CD4-positive, alpha-beta T cell (primary cell): ENCODE data around the gene FNIP1. TPM values are rescaled to one million over a fixed set of nuclear protein-coding genes. Genes with fewer than 3 reads are reported as not detected.

Source experiments
- ATAC-seq: fragments of 200-7000 bp; cut with Tn5 transposase; one replicate; pipeline ENCODE4 v1.10.0; 2022; ENCODE audit warnings: mild to moderate bottlenecking; ENCODE audit not compliant: poor library complexity
- CTCF ChIA-PET: fragments of 350-600 bp; sonication (Branson Sonifier 250); formaldehyde crosslinking; loops from one replicate; lab custom pipeline; 2021; ENCODE audit warnings: antibody characterized with exemption, inconsistent platforms; lab: Charles Lee
- POLR2A ChIA-PET: fragments of 350-600 bp; sonication (Branson Sonifier 250); formaldehyde crosslinking; loops from one replicate; lab custom pipeline; 2021; ENCODE audit warnings: antibody characterized with exemption, inconsistent platforms; lab: Charles Lee
- DNase-seq, 14 experiments: peaks; one replicate each; pipeline ENCODE4 v3.0.0-alpha.2; 2013 to 2020; ENCODE audit warnings: mixed read lengths in 2 of 14
- H3K27ac ChIP-seq, 2 donors: one replicate each; pipeline versions ENCODE4 v1.5.1 to v1.7.0; 2013; ENCODE audit warnings: low read length in 2 of 2, low read depth in 1 of 2, mild to moderate bottlenecking in 1 of 2
- H3K27me3 ChIP-seq, 2 experiments: 1 replicate in 1 of 2; 2 replicates in 1 of 2; pipeline versions ENCODE4 v1.6.1 to v1.7.0; 2013; ENCODE audit warnings: low read length in 2 of 2, control low read depth in 1 of 2, mild to moderate bottlenecking in 1 of 2, moderate library complexity in 1 of 2; ENCODE audit not compliant: insufficient read depth in 2 of 2, control insufficient read depth in 1 of 2
- H3K36me3 ChIP-seq: one replicate; pipeline ENCODE4 v1.6.1; 2013; ENCODE audit warnings: low read length, control low read depth; ENCODE audit not compliant: insufficient read depth
- H3K4me1 ChIP-seq: one replicate; pipeline ENCODE4 v1.6.1; 2013; ENCODE audit warnings: low read length, control low read depth; ENCODE audit not compliant: insufficient read depth
- H3K4me3 ChIP-seq: one replicate; pipeline ENCODE4 v1.5.1; 2013; ENCODE audit warnings: mild to moderate bottlenecking, low read length, moderate library complexity
- H3K9me3 ChIP-seq, 2 experiments: 1 replicate in 1 of 2; 2 replicates in 1 of 2; pipeline versions ENCODE4 v1.6.1 to v1.7.0; 2013; ENCODE audit warnings: low read length in 2 of 2, mild to moderate bottlenecking in 2 of 2, control low read depth in 1 of 2, moderate library complexity in 1 of 2; ENCODE audit not compliant: control insufficient read depth in 1 of 2, insufficient read depth in 1 of 2
- H3K27ac Mint-ChIP-seq: one replicate; pipeline ENCODE4 v1.8.0; 2020; ENCODE audit warnings: mixed read lengths
- H3K27me3 Mint-ChIP-seq: one replicate; pipeline ENCODE4 v1.8.0; 2021; ENCODE audit warnings: mixed read lengths
- H3K36me3 Mint-ChIP-seq: one replicate; pipeline ENCODE4 v1.8.0; 2021; ENCODE audit warnings: low read depth, mixed read lengths
- H3K4me1 Mint-ChIP-seq: one replicate; pipeline ENCODE4 v1.8.0; 2021; ENCODE audit warnings: low read depth, mixed read lengths
- H3K4me3 Mint-ChIP-seq: one replicate; pipeline ENCODE4 v1.8.0; 2020; ENCODE audit warnings: mild to moderate bottlenecking, mixed read lengths
- H3K9me3 Mint-ChIP-seq: one replicate; pipeline ENCODE4 v1.8.0; 2020; ENCODE audit warnings: mixed read lengths
- CTCF ChIP-seq: fragments of 200-600 bp; IDR thresholded peaks from one replicate; pipeline ENCODE4 v1.8.0; 2022; ENCODE audit warnings: antibody characterized with exemption, mild to moderate bottlenecking
- intact Hi-C, 2 experiments: fragments of 100-400 bp; cut with DNase I in 1 of 2; cut with micrococcal nuclease in 1 of 2; formaldehyde crosslinking; loops; one replicate each; pipeline versions ENCODE4 v1.15.1 to v1.9.0; 2023 to 2025; cut with DNase I, micrococcal nuclease
- total RNA-seq, 174 experiments: library from RNA in 2 of 174; stranded (reverse) in 2 of 174; gene quantifications; one replicate each; pipeline ENCODE4 v1.2.3 and lab custom pipeline; 2021 to 2026

FNIP1 gene
- total RNA-seq, 2 experiments from 2014 or later = 34.5 to 34.7 TPM

- H3K4me1 ChIP-seq = no peaks in the 10 kb centered on the region
- DNase-seq (no peak), ATAC-seq (no peak)
- Mint-ChIP-seq H3K4me3 (no peak overlapping the region), H3K36me3 (peaks cover 88% of the 10 kb centered on the region), H3K4me1 (peaks cover 4% of the 10 kb centered on the region), H3K27me3 (no peaks in the 10 kb centered on the region), H3K9me3 (no peaks in the 10 kb centered on the region), H3K27ac (no peak overlapping the region)
- CTCF ChIA-PET = no interaction called here
- no peak overlapping the region for H3K4me3 ChIP-seq
- no peak overlapping the region for H3K27ac ChIP-seq
- peaks cover 0 to 3% of the 10 kb centered on the region in 2 experiments for H3K9me3 ChIP-seq
- no peak for TF ChIP-seq CTCF
- H3K27me3 ChIP-seq = no peaks in the 10 kb centered on the region
- intact Hi-C loops = no loop called here
- peaks cover 4% of the 10 kb centered on the region for H3K36me3 ChIP-seq
- POLR2A ChIA-PET = no interaction called here
Measured at GRCh38 chr5:131716650-131717049, 80.2 kb downstream of the FNIP1 start.

GRCh38 chr5:131710391-131710790 lies 86.4 kb downstream of the FNIP1 start:
- POLR2A ChIA-PET = interaction anchor here (0.7 kb wide), 1 partner anchor 890 kb away, joined by 4 read pairs; no protein-coding TSS in a partner anchor
- no peak overlapping the region for H3K4me3 Mint-ChIP-seq
- Histone ChIP-seq H3K4me3 (no peak overlapping the region), H3K27me3 (no peaks in the 10 kb centered on the region), H3K27ac (no peak overlapping the region), H3K36me3 (peaks cover 15% of the 10 kb centered on the region), H3K4me1 (no peaks in the 10 kb centered on the region), H3K9me3 (no peaks in the 10 kb centered on the region)
- peaks cover 83% of the 10 kb centered on the region for H3K36me3 Mint-ChIP-seq
- H3K4me1 Mint-ChIP-seq = peaks cover 7% of the 10 kb centered on the region
- H3K9me3 Mint-ChIP-seq = no peaks in the 10 kb centered on the region
- TF ChIP-seq CTCF = no peak
- no peaks in the 10 kb centered on the region for H3K27me3 Mint-ChIP-seq
- intact Hi-C loops = no loop called here
- CTCF ChIA-PET = interaction anchor here (3.7 kb wide), 1 partner anchor 121 kb away, joined by 10 read pairs; no protein-coding TSS in a partner anchor
- ATAC-seq = no peak
- no peak overlapping the region for H3K27ac Mint-ChIP-seq
- DNase-seq = no peak

GRCh38 chr5:131709043-131709442 lies 87.8 kb downstream of the FNIP1 start:
- ChIA-PET CTCF (interaction anchor here (0.9 to 3.7 kb wide), 2 partner anchors 13 to 120 kb away, joined by 3 to 10 read pairs; no protein-coding TSS in a partner anchor), POLR2A (no interaction called here)
- H3K4me1 Mint-ChIP-seq = peaks cover 7% of the 10 kb centered on the region
- intact Hi-C loops = loop anchor here in 1 of 2 experiments (5.0 kb wide), 1 partner anchor 298 kb away; no protein-coding TSS in a partner anchor
- H3K27ac Mint-ChIP-seq = no peak overlapping the region
- peaks cover 86% of the 10 kb centered on the region for H3K36me3 Mint-ChIP-seq
- H3K27me3 Mint-ChIP-seq = no peaks in the 10 kb centered on the region
- no peaks in the 10 kb centered on the region for H3K9me3 ChIP-seq
- ATAC-seq = no peak
- TF ChIP-seq CTCF = no peak
- H3K9me3 Mint-ChIP-seq = no peaks in the 10 kb centered on the region
- DNase-seq = no peak
- H3K36me3 ChIP-seq = peaks cover 26% of the 10 kb centered on the region
- H3K27me3 ChIP-seq = no peaks in the 10 kb centered on the region
- H3K4me1 ChIP-seq = no peaks in the 10 kb centered on the region
- no peak overlapping the region for H3K4me3 Mint-ChIP-seq
- no peak overlapping the region for H3K4me3 ChIP-seq
- no peak overlapping the region for H3K27ac ChIP-seq
